ENCODE data around the gene TRAPPC4. TPM values are rescaled to one million over a fixed set of nuclear protein-coding genes. Genes with fewer than 3 reads are reported as not detected.
A peak's percentile ranks its signal among the peaks of the same experiment; 100 is the strongest.
"Not testable (repeated sequence)": the region's sequence is repeated elsewhere in the genome, so short reads cannot be mapped to it uniquely, and the experiment has no call there.

TRAPPC4 gene
- total RNA-seq, 1 donor from 2014 or later = 61.9 TPM

- intact Hi-C loops (cut with DNase I) = no loop called here
- DNase-seq (ENCODE audit: low spot score) = peak; percentile 69
- ATAC-seq = peak; percentile 1
These were observed 37.9 kb downstream of the TRAPPC4 start for GRCh38 chr11:119056421-119056999.

- ATAC-seq = peak; percentile 99
- intact Hi-C loops (cut with DNase I) = no loop called here
These were observed 38.6 kb downstream of the TRAPPC4 start, which contains the start of gene HYOU1 for GRCh38 chr11:119057000-119057769. Gene HYOU1, minus strand, starts transcription at chr11:119057205. Its CDS starts 1,045 bp downstream, at chr11:119056160.

GRCh38 chr11:119059128-119059527 lies 40.6 kb downstream of the TRAPPC4 start:
- intact Hi-C loops (cut with DNase I); DNase-seq (ENCODE audit: low spot score): not testable (repeated sequence)

More at GRCh38 chr11:119057000-119057769, 38.6 kb downstream of the TRAPPC4 start, which contains the start of gene HYOU1:
- peak; percentile 99 for DNase-seq (ENCODE audit: low spot score)

GRCh38 chr11:119061256-119061655 lies 42.7 kb downstream of the TRAPPC4 start:
- no peak for ATAC-seq
- DNase-seq (ENCODE audit: low spot score) = no peak
- intact Hi-C loops (cut with DNase I) = no loop called here

More at GRCh38 chr11:119059128-119059527, 40.6 kb downstream of the TRAPPC4 start:
- not testable (repeated sequence) for ATAC-seq

GRCh38 chr11:119062779-119063178 lies 44.2 kb downstream of the TRAPPC4 start:
- no peak for ATAC-seq
- intact Hi-C loops (cut with DNase I) = no loop called here
- DNase-seq (ENCODE audit: low spot score) = no peak

DNA sequence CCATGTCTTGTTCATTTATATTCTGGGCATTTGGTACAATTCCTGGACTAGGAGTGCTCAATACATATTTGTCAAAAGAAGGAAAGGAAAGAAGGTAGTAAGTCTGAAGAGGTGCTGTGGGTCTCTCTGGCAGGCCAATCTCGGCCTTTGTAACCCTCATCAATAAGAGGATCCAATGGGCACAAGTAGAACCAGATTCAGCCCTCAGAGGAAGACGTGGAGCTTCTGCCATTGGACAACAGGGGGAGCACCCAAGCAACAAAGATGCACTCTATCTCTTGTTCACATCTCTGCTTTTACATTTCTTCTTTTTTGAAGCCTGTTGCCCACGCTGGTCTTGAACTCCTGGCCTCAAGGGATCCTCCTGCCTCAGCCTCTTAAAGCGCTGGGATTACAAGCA lies 46.8 kb downstream of the TRAPPC4 start:
- intact Hi-C loops (cut with DNase I) = no loop called here
- ATAC-seq = no peak

GRCh38 chr11:119067371-119068222 lies 49.0 kb downstream of the TRAPPC4 start, which contains the start of gene VPS11:
Gene VPS11, plus strand, starts transcription at chr11:119067818. Its CDS starts 6 bp downstream, at chr11:119067824.
- peak; percentile 99 for ATAC-seq

More for the DNA sequence above, 46.8 kb downstream of the TRAPPC4 start:
- DNase-seq (ENCODE audit: low spot score) = no peak

More at GRCh38 chr11:119067371-119068222, 49.0 kb downstream of the TRAPPC4 start, which contains the start of gene VPS11:
- intact Hi-C loops (cut with DNase I) = no loop called here
- peak; percentile 99 for DNase-seq (ENCODE audit: low spot score)

Small RNA genes within 50 kb of the gene (microRNA-seq; reads per million reads assigned to microRNA genes)
- 1.8 reads per million for gene MIR3656

Other genes with a start within 250 kb of the TRAPPC4 start
- 159 TPM for gene DDX6, start 227.6 kb upstream of the TRAPPC4 start, total RNA-seq
- 0.18 TPM for gene CXCR5, start 134.9 kb upstream of the TRAPPC4 start, total RNA-seq
- gene BCL9L, start 92.8 kb upstream of the TRAPPC4 start, total RNA-seq = 53.6 TPM
- not detected for gene UPK2, start 62.5 kb upstream of the TRAPPC4 start, total RNA-seq
- gene FOXR1, start 47.0 kb upstream of the TRAPPC4 start, total RNA-seq = not detected
- 57.0 TPM for gene CENATAC, start 20.6 kb upstream of the TRAPPC4 start, total RNA-seq
- 815 TPM for gene RPS25, start 423 bp upstream of the TRAPPC4 start, total RNA-seq
- gene SLC37A4, start 12.1 kb downstream of the TRAPPC4 start, total RNA-seq = 14.8 TPM
- gene HYOU1, start 38.4 kb downstream of the TRAPPC4 start, total RNA-seq = 107 TPM
- 37.2 TPM for gene VPS11, start 49.1 kb downstream of the TRAPPC4 start, total RNA-seq
- gene HMBS, start 66.1 kb downstream of the TRAPPC4 start, total RNA-seq = 10.7 TPM
- 28.9 TPM for gene DPAGT1, start 83.1 kb downstream of the TRAPPC4 start, total RNA-seq
- gene C2CD2L, start 88.6 kb downstream of the TRAPPC4 start, total RNA-seq = 12.1 TPM
- 30.4 TPM for gene HINFP, start 102.8 kb downstream of the TRAPPC4 start, total RNA-seq
- gene ABCG4, start 130.3 kb downstream of the TRAPPC4 start, total RNA-seq = not detected
- 13.9 TPM for gene NLRX1, start 150.0 kb downstream of the TRAPPC4 start, total RNA-seq
- 0.62 TPM for gene NHERF4, start 166.7 kb downstream of the TRAPPC4 start, total RNA-seq
- 31.1 TPM for gene CBL, start 187.6 kb downstream of the TRAPPC4 start, total RNA-seq

Data from sciatic nerve (tissue), 2 donors.